Astrocyte (in vitro differentiated cells and primary cell): Measurements from ENCODE around the gene NCAPH2. TPM values are rescaled to one million over a fixed set of nuclear protein-coding genes. Genes with fewer than 3 reads are reported as not detected.

ENCODE experiments used
- DNase-seq: peaks from one replicate; pipeline ENCODE4 v3.0.0-alpha.2; 2010; ENCODE audit warnings: low read depth
- FAIRE-seq: peaks from 2 replicates; lab custom pipeline; 2011; peaks lifted over from hg19 to GRCh38; lab: Jason Lieb, UNC
- H2AFZ ChIP-seq: 2 replicates; pipeline ENCODE4 v1.6.0; 2012; ENCODE audit warnings: low read depth, low read length, inconsistent platforms
- H3K27ac ChIP-seq: 2 replicates; pipeline ENCODE4 v1.5.1; 2011; ENCODE audit warnings: low read depth, low read length, inconsistent platforms
- H3K27me3 ChIP-seq: 2 replicates; pipeline ENCODE4 v1.6.0; 2011; ENCODE audit warnings: low read length, inconsistent platforms; ENCODE audit not compliant: insufficient read depth
- H3K36me3 ChIP-seq: 2 replicates; pipeline ENCODE4 v1.5.1; 2011; ENCODE audit warnings: low read length, inconsistent platforms; ENCODE audit not compliant: insufficient read depth
- H3K4me1 ChIP-seq: 2 replicates; pipeline ENCODE4 v1.5.1; 2011; ENCODE audit warnings: low read length, inconsistent platforms; ENCODE audit not compliant: insufficient read depth
- H3K4me2 ChIP-seq: 2 replicates; pipeline ENCODE4 v1.6.0; 2012; ENCODE audit warnings: low read length, inconsistent platforms
- H3K4me3 ChIP-seq: 2 replicates; pipeline ENCODE4 v1.5.1; 2011; ENCODE audit warnings: low read depth, mild to moderate bottlenecking, low read length, inconsistent platforms; ENCODE audit not compliant: insufficient read depth
- H3K79me2 ChIP-seq: 2 replicates; pipeline ENCODE4 v1.6.0; 2012; ENCODE audit warnings: mild to moderate bottlenecking, low read length, inconsistent platforms; ENCODE audit not compliant: insufficient read depth
- H3K9ac ChIP-seq: 2 replicates; pipeline ENCODE4 v1.6.0; 2012; ENCODE audit warnings: mild to moderate bottlenecking, low read length, inconsistent platforms
- H3K9me3 ChIP-seq: 2 replicates; pipeline ENCODE4 v1.5.1; 2012; ENCODE audit warnings: low read depth, mild to moderate bottlenecking, low read length, inconsistent platforms; ENCODE audit not compliant: insufficient read depth
- H4K20me1 ChIP-seq: 2 replicates; pipeline ENCODE4 v1.6.0; 2012; ENCODE audit warnings: low read length, inconsistent platforms; ENCODE audit not compliant: insufficient read depth
- H3K27ac Mint-ChIP-seq: one replicate; pipeline ENCODE4 v1.8.0; 2021; ENCODE audit warnings: mild to moderate bottlenecking, mixed read lengths; ENCODE audit not compliant: unreplicated experiment
- H3K27me3 Mint-ChIP-seq: one replicate; pipeline ENCODE4 v1.8.0; 2021; ENCODE audit warnings: low read depth, mixed read lengths; ENCODE audit not compliant: unreplicated experiment
- H3K36me3 Mint-ChIP-seq: one replicate; pipeline ENCODE4 v1.8.0; 2021; ENCODE audit warnings: low read depth, mixed read lengths; ENCODE audit not compliant: unreplicated experiment
- H3K4me1 Mint-ChIP-seq: one replicate; pipeline ENCODE4 v1.8.0; 2021; ENCODE audit warnings: low read depth, mixed read lengths; ENCODE audit not compliant: unreplicated experiment
- H3K4me3 Mint-ChIP-seq: one replicate; pipeline ENCODE4 v1.8.0; 2021; ENCODE audit warnings: mild to moderate bottlenecking, moderate library complexity, mixed read lengths; ENCODE audit not compliant: unreplicated experiment
- H3K9me3 Mint-ChIP-seq: one replicate; pipeline ENCODE4 v1.8.0; 2021; ENCODE audit warnings: mild to moderate bottlenecking, mixed read lengths; ENCODE audit not compliant: unreplicated experiment
- CTCF ChIP-seq: IDR thresholded peaks from 2 replicates; pipeline ENCODE4 v1.5.1; 2011; ENCODE audit warnings: low read depth, mild to moderate bottlenecking, inconsistent platforms, low read length, moderate library complexity; ENCODE audit not compliant: insufficient read depth
- EZH2 ChIP-seq: IDR thresholded peaks from 2 replicates; pipeline ENCODE4 v1.6.1; 2012; ENCODE audit warnings: mild to moderate bottlenecking, low read length, inconsistent platforms; ENCODE audit not compliant: insufficient read depth
- total RNA-seq: library from RNA; stranded (reverse); gene quantifications from 2 replicates; pipeline ENCODE4 v1.2.1, GENCODE V29; 2021

Gene NCAPH2
- total RNA-seq, 1 donor from 2014 or later = 25.6 TPM

GRCh38 chr22:50561401-50562358 is 53.7 kb downstream of the NCAPH2 start:
- Mint-ChIP-seq H3K4me3 (peak overlapping the region; percentile 75), H3K27me3 (peaks cover 40% of the 10 kb centered on the region), H3K9me3 (peaks cover 1% of the 10 kb centered on the region), H3K4me1 (peaks cover 5% of the 10 kb centered on the region), H3K27ac (peak overlapping the region; percentile 76), H3K36me3 (peaks cover 6% of the 10 kb centered on the region)
- Histone ChIP-seq H3K27me3 (peaks cover 26% of the 10 kb centered on the region), H3K36me3 (no peaks in the 10 kb centered on the region), H3K9me3 (no peaks in the 10 kb centered on the region), H2AFZ (no peak overlapping the region), H3K9ac (no peak overlapping the region), H3K4me2 (no peak overlapping the region), H3K4me1 (peaks cover 4% of the 10 kb centered on the region), H3K27ac (no peak overlapping the region), H3K4me3 (no peak overlapping the region), H3K79me2 (no peaks in the 10 kb centered on the region), H4K20me1 (no peaks in the 10 kb centered on the region)
- no peak for FAIRE-seq
- TF ChIP-seq EZH2 = no peak
- TF ChIP-seq CTCF = no peak
- no peak for DNase-seq

GRCh38 chr22:50562523-50563412 is 54.7 kb downstream of the NCAPH2 start, which contains the start of gene SYCE3:
Gene SYCE3 (minus strand): TSS chr22:50562919. CDS start chr22:50556405, 6,514 bp downstream.
- H3K27me3 Mint-ChIP-seq = peaks cover 40% of the 10 kb centered on the region
- H3K27ac Mint-ChIP-seq = peak within 1 kb of the TSS; percentile 47
- peaks cover 24% of the 10 kb centered on the region for H3K27me3 ChIP-seq
- peak within 1 kb of the TSS; percentile 94 for H2AFZ ChIP-seq
- peak within 1 kb of the TSS; percentile 91 for H3K4me2 ChIP-seq
- H3K9me3 ChIP-seq = no peaks in the 10 kb centered on the region
- no peaks in the 10 kb centered on the region for H3K36me3 ChIP-seq
- FAIRE-seq = no peak
- no peaks in the 10 kb centered on the region for H3K79me2 ChIP-seq
- TF ChIP-seq EZH2 = no peak
- TF ChIP-seq CTCF = peak; percentile 55
- H3K4me3 ChIP-seq = peak within 1 kb of the TSS; percentile 60
- peaks cover 7% of the 10 kb centered on the region for H3K36me3 Mint-ChIP-seq
- H3K9me3 Mint-ChIP-seq = peaks cover 1% of the 10 kb centered on the region
- peak within 1 kb of the TSS; percentile 29 for H3K9ac ChIP-seq
- H3K27ac ChIP-seq = no peak within 1 kb of the TSS
- peak within 1 kb of the TSS; percentile 92 for H3K4me3 Mint-ChIP-seq
- H3K4me1 ChIP-seq = peaks cover 4% of the 10 kb centered on the region
- peaks cover 5% of the 10 kb centered on the region for H3K4me1 Mint-ChIP-seq
- DNase-seq = peak; percentile 51
- no peaks in the 10 kb centered on the region for H4K20me1 ChIP-seq
